ENCODE data around the gene INF2.

Gene INF2

DNA sequence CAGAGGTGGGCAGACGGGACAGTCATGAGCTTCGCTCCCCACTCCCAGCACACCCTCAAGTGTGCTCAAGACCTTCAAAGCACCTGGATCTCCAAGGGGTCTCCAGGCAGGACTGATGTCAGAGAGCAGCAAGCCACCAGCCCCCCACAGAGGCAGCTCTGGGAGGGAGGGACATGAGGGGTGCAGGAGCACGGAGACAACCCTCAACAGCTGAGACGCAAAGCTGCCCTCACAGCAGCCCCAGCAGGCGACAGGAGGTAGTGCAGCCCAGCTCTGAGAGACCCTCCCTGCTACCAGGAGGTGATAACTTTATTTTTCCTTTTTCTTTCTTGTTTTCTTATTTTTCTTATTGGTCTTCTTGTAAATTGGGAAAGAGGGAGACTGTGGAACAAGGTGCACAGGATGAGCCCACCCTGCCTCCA, 81.4 kb downstream of the INF2 start:
- DNase-seq (ENCODE audit: low read depth), result no peak

DNA sequence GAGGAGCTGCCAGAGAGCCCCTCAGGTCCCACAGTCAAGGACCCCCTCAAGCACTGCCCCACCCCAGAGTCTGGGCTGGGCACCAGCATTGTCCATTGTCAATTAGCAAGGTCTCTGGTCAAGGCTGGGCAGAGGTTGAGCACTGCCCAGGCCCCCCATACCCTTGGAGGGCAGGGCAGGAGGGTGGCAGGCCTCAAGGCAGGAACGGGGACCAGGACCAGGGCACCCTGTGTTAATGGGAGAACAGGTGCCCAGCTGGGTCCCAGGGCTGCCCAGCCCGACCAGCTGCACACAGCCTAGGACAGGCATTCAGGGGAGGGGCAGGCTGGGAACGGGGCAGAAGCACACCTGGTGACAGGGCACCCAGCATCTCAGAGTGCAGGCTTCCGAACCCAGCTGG, 82.0 kb downstream of the INF2 start:
- no peak for DNase-seq (ENCODE audit: low read depth)

Data from activated T-cell treated with anti-CD3 and anti-CD28 coated beads for 24 hours (primary cell).